ENCODE results near the gene ALCAM.
"Not testable (repeated sequence)": the region's sequence is repeated elsewhere in the genome, so short reads cannot be mapped to it uniquely, and the experiment has no call there.

The ALCAM gene

DNA sequence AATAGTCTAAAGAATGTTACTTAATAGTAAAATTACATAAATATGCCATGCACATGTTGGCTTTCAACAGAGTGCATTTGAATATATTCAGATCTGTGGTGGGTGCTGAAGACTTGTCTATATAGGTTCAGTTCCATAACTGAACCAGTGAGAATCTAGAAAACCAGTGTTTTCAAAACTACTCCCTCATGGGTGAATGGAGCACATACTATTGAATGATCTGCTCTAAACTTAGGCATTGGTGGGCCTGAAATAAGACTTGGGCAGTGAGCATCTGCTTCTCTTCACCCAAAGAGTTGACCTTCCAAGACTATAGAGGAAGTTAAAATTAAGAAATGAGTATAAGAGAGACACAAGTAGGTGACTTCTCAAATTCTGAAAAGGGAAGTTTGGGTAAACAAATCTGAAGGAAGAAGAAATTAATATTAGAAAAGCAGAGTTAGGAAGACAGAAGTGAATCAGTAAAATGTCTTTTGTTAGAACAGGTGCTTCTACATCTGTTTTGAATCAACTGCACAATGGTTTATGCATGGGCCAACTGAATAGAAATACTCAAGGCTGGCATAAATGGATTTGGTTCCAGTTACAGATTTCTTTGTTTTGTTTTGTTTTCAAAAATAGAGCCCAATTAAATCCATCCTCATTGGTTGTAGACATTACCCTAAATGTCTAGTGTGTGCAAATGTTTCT lies 19.3 kb downstream of the ALCAM start:
- TF ChIP-seq, protein P1, sequence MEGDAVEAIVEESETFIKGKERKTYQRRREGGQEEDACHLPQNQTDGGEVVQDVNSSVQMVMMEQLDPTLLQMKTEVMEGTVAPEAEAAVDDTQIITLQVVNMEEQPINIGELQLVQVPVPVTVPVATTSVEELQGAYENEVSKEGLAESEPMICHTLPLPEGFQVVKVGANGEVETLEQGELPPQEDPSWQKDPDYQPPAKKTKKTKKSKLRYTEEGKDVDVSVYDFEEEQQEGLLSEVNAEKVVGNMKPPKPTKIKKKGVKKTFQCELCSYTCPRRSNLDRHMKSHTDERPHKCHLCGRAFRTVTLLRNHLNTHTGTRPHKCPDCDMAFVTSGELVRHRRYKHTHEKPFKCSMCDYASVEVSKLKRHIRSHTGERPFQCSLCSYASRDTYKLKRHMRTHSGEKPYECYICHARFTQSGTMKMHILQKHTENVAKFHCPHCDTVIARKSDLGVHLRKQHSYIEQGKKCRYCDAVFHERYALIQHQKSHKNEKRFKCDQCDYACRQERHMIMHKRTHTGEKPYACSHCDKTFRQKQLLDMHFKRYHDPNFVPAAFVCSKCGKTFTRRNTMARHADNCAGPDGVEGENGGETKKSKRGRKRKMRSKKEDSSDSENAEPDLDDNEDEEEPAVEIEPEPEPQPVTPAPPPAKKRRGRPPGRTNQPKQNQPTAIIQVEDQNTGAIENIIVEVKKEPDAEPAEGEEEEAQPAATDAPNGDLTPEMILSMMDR (IDR thresholded peaks at IDR 0.05; ENCODE audit: extremely low read depth, insufficient read depth, missing control alignments) = no peak
- no peak for DNase-seq (ENCODE audit: low spot score)
- in situ Hi-C loops (cut with MboI; ENCODE audit: low pct_unique_long_range_greater_than_20kb, low sequenced_read_pairs, unreplicated experiment) = no loop called here

DNA sequence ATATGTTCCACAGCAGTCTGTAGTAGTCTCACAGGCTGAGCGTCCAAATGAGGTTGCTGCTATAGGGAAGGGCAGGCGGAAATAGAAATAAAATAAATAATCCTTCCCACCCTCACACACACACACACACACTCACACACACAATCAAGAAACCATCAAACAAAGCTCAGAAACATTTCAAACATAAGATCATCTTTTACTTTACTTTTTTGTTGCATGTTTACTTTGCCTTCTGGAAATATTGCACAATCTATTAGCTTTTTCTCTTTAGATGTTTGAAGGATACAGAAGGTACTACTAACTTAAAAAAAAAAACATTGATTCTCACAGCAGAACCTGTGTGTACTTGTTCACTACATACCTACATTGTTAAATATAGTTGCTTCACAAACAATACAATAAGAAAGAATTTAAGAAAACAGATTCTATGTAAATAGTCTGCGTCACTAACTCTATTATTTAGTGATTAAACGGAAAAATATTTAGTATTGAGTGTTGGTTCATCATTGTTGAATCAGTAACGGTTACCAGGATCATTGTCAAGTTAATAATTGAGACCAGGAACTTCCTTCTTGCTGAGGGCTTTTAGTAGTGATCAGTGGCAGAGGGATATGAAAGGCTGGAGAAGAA lies 20.5 kb downstream of the ALCAM start:
- DNase-seq (ENCODE audit: low spot score) = no peak
- in situ Hi-C loops (cut with MboI; ENCODE audit: low pct_unique_long_range_greater_than_20kb, low sequenced_read_pairs, unreplicated experiment) = no loop called here
- TF ChIP-seq, protein P1 (IDR thresholded peaks at IDR 0.05; ENCODE audit: extremely low read depth, insufficient read depth, missing control alignments) = no peak

DNA sequence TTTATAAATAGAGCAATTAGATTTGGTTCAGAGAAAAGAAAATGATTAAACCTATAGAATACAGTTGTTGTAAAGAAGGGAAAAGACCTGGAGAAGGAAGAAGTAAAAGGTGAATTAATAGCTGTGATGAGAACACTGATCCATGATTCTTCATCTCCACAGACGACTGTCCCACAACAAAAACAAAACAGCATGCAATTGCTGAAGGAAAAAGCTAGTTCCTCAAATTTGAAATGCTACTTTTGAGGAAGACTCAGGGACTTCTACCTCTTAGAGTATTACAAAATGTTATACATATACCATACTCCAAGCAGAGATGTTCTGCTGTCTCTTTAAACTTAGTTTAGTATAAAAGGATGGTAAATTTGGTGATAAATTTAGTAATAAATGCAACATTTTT lies 21.5 kb downstream of the ALCAM start:
- TF ChIP-seq, protein P1 (IDR thresholded peaks at IDR 0.05; ENCODE audit: extremely low read depth, insufficient read depth, missing control alignments) = no peak
- in situ Hi-C loops (cut with MboI; ENCODE audit: low pct_unique_long_range_greater_than_20kb, low sequenced_read_pairs, unreplicated experiment) = no loop called here
- DNase-seq (ENCODE audit: low spot score) = no peak

DNA sequence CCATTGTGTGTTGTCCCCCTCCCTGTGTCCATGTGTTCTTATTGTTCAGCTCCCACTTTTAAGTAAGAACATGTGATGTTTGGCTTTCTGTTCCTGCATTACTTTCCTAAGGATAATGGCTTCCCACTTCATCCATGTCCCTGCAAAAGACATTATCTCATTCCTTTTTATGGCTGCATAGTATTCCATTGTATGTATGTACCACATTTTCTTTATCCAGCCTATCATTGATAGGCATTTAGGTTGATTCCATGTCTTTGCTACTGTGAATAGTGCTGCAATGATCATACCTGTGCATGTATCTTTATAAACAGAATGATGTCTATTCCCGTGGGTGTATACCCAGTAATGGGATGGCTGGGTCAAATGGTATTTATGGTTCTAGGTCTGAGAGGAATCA lies 23.1 kb downstream of the ALCAM start:
- in situ Hi-C loops (cut with MboI; ENCODE audit: low pct_unique_long_range_greater_than_20kb, low sequenced_read_pairs, unreplicated experiment); DNase-seq (ENCODE audit: low spot score): not testable (repeated sequence)

DNA sequence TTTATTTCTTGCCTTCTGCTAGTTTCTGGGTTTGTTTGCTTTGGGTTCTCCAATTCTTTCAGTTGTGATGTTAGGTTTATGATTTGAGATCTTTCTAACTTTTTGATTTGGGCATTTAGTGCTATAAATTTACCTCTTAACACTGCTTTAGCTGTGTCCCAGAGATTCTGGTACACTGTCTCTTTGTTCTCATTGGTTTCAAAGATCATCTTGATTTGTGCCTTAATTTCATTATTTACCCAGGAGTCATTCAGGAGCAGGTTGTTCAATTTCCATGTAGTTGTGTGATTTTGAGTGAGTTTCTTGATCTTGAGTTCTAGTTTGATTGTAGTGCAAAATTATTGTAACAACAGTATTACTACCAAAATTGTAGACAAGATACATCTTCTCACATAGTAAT lies 25.9 kb downstream of the ALCAM start:
- DNase-seq (ENCODE audit: low spot score); in situ Hi-C loops (cut with MboI; ENCODE audit: low pct_unique_long_range_greater_than_20kb, low sequenced_read_pairs, unreplicated experiment): not testable (repeated sequence)

DNA sequence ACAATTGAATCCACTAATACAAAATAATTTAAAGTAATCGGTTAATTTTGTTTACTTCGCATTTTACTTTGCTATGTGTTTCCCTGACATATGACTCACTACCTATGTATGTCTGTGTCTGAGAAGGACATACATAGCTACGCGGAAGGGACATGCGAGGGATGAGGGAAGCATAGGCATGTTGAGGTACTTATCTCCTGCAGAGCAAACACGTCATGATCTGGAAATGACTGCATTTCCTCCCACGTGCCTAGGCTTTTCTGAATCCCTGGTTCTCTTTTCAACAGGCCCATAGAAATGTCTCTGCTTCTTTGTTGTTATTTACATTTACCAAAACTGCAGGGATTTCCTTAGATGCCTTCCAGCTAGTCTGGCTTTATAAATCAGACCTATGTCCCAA lies 27.5 kb downstream of the ALCAM start:
- TF ChIP-seq, protein P1 (IDR thresholded peaks at IDR 0.05; ENCODE audit: extremely low read depth, insufficient read depth, missing control alignments) = no peak
- in situ Hi-C loops (cut with MboI; ENCODE audit: low pct_unique_long_range_greater_than_20kb, low sequenced_read_pairs, unreplicated experiment) = no loop called here
- no peak for DNase-seq (ENCODE audit: low spot score)

DNA sequence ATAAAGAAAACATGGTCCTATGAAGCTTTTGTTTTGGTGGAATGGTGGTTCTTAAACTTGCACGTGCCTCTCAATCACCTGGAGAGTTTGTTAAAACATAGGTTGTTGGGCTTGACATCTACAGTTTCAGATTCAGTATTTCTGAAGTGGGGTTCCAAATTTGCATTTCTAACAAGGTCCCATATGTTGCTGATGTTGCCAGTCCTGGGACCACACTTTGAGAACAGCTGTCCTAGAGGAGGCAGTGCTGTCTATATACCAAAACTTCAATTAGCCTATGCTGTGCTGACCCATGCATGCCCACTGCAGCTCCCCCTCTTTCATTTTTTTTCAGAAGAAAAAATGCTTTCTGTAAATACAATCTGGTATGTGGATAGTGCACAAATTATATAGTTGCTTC lies 31.3 kb downstream of the ALCAM start:
- TF ChIP-seq, protein P1 (IDR thresholded peaks at IDR 0.05; ENCODE audit: extremely low read depth, insufficient read depth, missing control alignments) = no peak
- no peak for DNase-seq (ENCODE audit: low spot score)
- in situ Hi-C loops (cut with MboI; ENCODE audit: low pct_unique_long_range_greater_than_20kb, low sequenced_read_pairs, unreplicated experiment) = no loop called here
